Omental fat pad (tissue), 4 donors: Measurements from ENCODE around the gene WASL. TPM values are rescaled to one million over a fixed set of nuclear protein-coding genes. Genes with fewer than 3 reads are reported as not detected.
"Not testable (repeated sequence)": the region's sequence is repeated elsewhere in the genome, so short reads cannot be mapped to it uniquely, and the experiment has no call there.

Experiments used
- ATAC-seq: fragments of 150-250 bp; one replicate; pipeline ENCODE4 v1.9.1; 2016; ENCODE audit warnings: mild to moderate bottlenecking, moderate library complexity; ENCODE audit not compliant: low FRiP score
- DNase-seq: peaks from one replicate; pipeline ENCODE4 v3.0.0-alpha.2; 2019; ENCODE audit warnings: low spot score
- CTCF ChIP-seq, 3 donors: fragments of 450-650 bp; IDR thresholded peaks; one replicate each; pipeline ENCODE4 v1.5.1; 2016 to 2017; ENCODE audit warnings: antibody characterized with exemption in 3 of 3, mild to moderate bottlenecking in 3 of 3, moderate library complexity in 2 of 3
- total RNA-seq, 4 donors: library from RNA; depleted of rRNA; stranded (reverse); fragments of >200 nt; gene quantifications; one replicate each; pipeline ENCODE4 v1.1.0, GENCODE V29; 2016

The WASL gene
- total RNA-seq, 4 donors from 2014 or later: 23.8 to 30.9 (median 27.6) TPM

- no peak for TF ChIP-seq CTCF (IDR thresholded peaks at IDR 0.05)
- ATAC-seq: no peak
- no peak for DNase-seq
Measured at GRCh38 chr7:123782071-123782798, 33.4 kb upstream of the WASL start.

GRCh38 chr7:123780472-123780871 is 31.7 kb upstream of the WASL start:
- ATAC-seq, DNase-seq: not testable (repeated sequence)

- TF ChIP-seq CTCF (IDR thresholded peaks at IDR 0.05): no peak
- ATAC-seq: no peak
- DNase-seq: no peak
Measured at GRCh38 chr7:123774496-123774895, 25.7 kb upstream of the WASL start.

- DNase-seq: no peak
- ATAC-seq: no peak
- no peak for TF ChIP-seq CTCF (IDR thresholded peaks at IDR 0.05)
Measured at GRCh38 chr7:123773481-123773880, 24.7 kb upstream of the WASL start.

GRCh38 chr7:123772652-123773051 is 23.8 kb upstream of the WASL start:
- ATAC-seq: no peak
- TF ChIP-seq CTCF (IDR thresholded peaks at IDR 0.05): no peak
- no peak for DNase-seq

GRCh38 chr7:123771846-123772245 is 23.0 kb upstream of the WASL start:
- DNase-seq: no peak
- ATAC-seq: no peak
- TF ChIP-seq CTCF (IDR thresholded peaks at IDR 0.05): no peak

- no peak for TF ChIP-seq CTCF (IDR thresholded peaks at IDR 0.05)
- no peak for DNase-seq
- ATAC-seq: no peak
Measured at GRCh38 chr7:123771256-123771655, 22.5 kb upstream of the WASL start.
